ENCODE measurements around the gene FOXO1. TPM values are rescaled to one million over a fixed set of nuclear protein-coding genes. Genes with fewer than 3 reads are reported as not detected.

The FOXO1 gene
- total and polyA plus RNA-seq, 9 of the 15 experiments (the other 6 are each of a cell fraction or from before 2014, with no cell fraction given), result 0.04 to 0.73 (median 0.20) TPM

GRCh38 chr13:40536443-40537113 lies 129.9 kb downstream of the FOXO1 start:
- no peaks in the 10 kb centered on the region for H3K9me1 ChIP-seq (ENCODE audit: control insufficient read depth, insufficient read depth, low read length)
- H3K36me3 ChIP-seq (ENCODE audit: control insufficient read depth, insufficient read depth, low read length), result no peaks in the 10 kb centered on the region
- no peaks in the 10 kb centered on the region for H3K4me1 ChIP-seq (replicated peaks in 1 of 2; ENCODE audit: control insufficient read depth in 2 of 2, insufficient read depth in 2 of 2, low read length in 2 of 2)
- ATAC-seq (no peak), FAIRE-seq (no peak), DNase-seq (ENCODE audit: extremely low read depth in 1 of 4, low spot score in 3 of 4) (no peak)
- H2AFZ ChIP-seq (ENCODE audit: low read depth, low read length), result no peak overlapping the region
- BruUV-seq (replicated peaks), result no TSS peak
- intact Hi-C loops (cut with micrococcal nuclease) (no loop called here), in situ Hi-C loops (cut with MboI) (no loop called here)
- TF ChIP-seq SOX6 (IDR thresholded peaks at IDR 0.05), result no peak
- TF ChIP-seq ASH1L (IDR thresholded peaks at IDR 0.05; ENCODE audit: borderline replicate concordance, low read depth, partially characterized antibody), result no peak
- no peak for TF ChIP-seq E2F4 (CRISPR knock-in tag; IDR thresholded peaks at IDR 0.05; ENCODE audit: low read depth)
- TF ChIP-seq KLF1 (tag; IDR thresholded peaks at IDR 0.05), result no peak
- no peak for TF ChIP-seq PBX2 (CRISPR knock-in tag; IDR thresholded peaks at IDR 0.05; ENCODE audit: low read depth)
- no peak for TF ChIP-seq PBX2 (tag; conservative IDR thresholded peaks at IDR 0.05; ENCODE audit: low read depth)
- TF ChIP-seq MCM2 (IDR thresholded peaks at IDR 0.05; ENCODE audit: low read depth), result no peak
- TF ChIP-seq DACH1 (IDR thresholded peaks at IDR 0.05; ENCODE audit: partially characterized antibody), result no peak
- WGBS (ENCODE audit: insufficient coverage, low coverage, missing lambda C conversion rate), result 14% methylated on average over 4 of the region's 9 CpGs
- CTCF ChIA-PET (ENCODE audit: low intra/inter-chr PET ratio), result no interaction called here
- H3K27ac ChIP-seq (ENCODE audit: extremely low read depth, low read depth, low read length), result no peak overlapping the region
- H3K9me3 ChIP-seq (replicated peaks; ENCODE audit: control insufficient read depth, insufficient read depth, low read depth, low read length), result no peaks in the 10 kb centered on the region
- no peak overlapping the region for H3K4me3 ChIP-seq
- POLR2A ChIA-PET, result interaction anchor here (0.7 kb wide), 1 partner anchor 8 kb away, joined by 3 read pairs; no protein-coding TSS in a partner anchor
- no peaks in the 10 kb centered on the region for H3K79me2 ChIP-seq (ENCODE audit: control insufficient read depth, insufficient read depth, low read length)
- H3K4me2 ChIP-seq (ENCODE audit: insufficient read depth, low read length), result no peak overlapping the region
- no peak overlapping the region for H3K9ac ChIP-seq (ENCODE audit: insufficient read depth in 1 of 2, low read depth in 2 of 2, low read length in 2 of 2)
- H4K20me1 ChIP-seq (replicated peaks; ENCODE audit: control insufficient read depth, insufficient read depth, low read length), result no peaks in the 10 kb centered on the region
- H3K27me3 ChIP-seq (ENCODE audit: control insufficient read depth in 2 of 2, insufficient read depth in 2 of 2, low read length in 2 of 2), result peaks cover 0 to 5% of the 10 kb centered on the region in 2 experiments; a peak in 1 of 5 replicates
